NCI-H2196 treated with DMSO at 0.1 percent for 48 hours (cell line): ENCODE measurements around the gene PRPF6.

Source experiments
- DNase-seq: peaks from one replicate; lab custom pipeline; 2025; ENCODE audit not compliant: unreplicated experiment; lab: John Stamatoyannopoulos, UW

The PRPF6 gene

GRCh38 chr20:64045346-64046011, 64.5 kb downstream of the PRPF6 start:
- DNase-seq: no peak

GRCh38 chr20:64047046-64047389, 66.1 kb downstream of the PRPF6 start:
- no peak for DNase-seq

GRCh38 chr20:64047968-64048401, 67.1 kb downstream of the PRPF6 start:
- DNase-seq: no peak

- no peak for DNase-seq
Measured at GRCh38 chr20:64048402-64049044, 67.6 kb downstream of the PRPF6 start.

GRCh38 chr20:64049060-64049877, 68.3 kb downstream of the PRPF6 start, which contains the start of gene SOX18:
TSS of gene SOX18 (minus strand) at chr20:64049639. CDS start at chr20:64049516, 123 bp downstream.
- DNase-seq: no peak

DNA sequence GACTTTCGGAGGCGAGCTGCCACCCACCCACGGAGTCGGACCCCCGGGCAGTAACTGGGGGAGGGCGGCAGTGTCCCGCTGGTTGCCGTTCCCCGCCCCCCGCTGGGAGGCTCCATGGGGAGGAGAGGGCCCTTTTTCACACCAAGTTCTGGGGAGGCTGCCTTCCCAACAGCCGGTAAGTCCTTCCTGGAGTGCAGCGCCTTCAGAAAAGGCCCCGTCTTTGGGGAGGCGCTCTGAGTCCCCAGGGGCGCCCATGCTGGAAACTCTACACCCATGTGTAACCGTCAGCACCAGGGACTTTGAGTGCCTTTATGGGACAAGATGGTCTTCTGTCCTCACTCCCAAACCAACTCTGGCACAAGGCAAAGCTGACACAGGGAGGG, 68.9 kb downstream of the PRPF6 start:
- DNase-seq: no peak

GRCh38 chr20:64050261-64051032, 69.5 kb downstream of the PRPF6 start:
- DNase-seq: no peak

GRCh38 chr20:64051033-64051452, 70.1 kb downstream of the PRPF6 start:
- DNase-seq: no peak

DNA sequence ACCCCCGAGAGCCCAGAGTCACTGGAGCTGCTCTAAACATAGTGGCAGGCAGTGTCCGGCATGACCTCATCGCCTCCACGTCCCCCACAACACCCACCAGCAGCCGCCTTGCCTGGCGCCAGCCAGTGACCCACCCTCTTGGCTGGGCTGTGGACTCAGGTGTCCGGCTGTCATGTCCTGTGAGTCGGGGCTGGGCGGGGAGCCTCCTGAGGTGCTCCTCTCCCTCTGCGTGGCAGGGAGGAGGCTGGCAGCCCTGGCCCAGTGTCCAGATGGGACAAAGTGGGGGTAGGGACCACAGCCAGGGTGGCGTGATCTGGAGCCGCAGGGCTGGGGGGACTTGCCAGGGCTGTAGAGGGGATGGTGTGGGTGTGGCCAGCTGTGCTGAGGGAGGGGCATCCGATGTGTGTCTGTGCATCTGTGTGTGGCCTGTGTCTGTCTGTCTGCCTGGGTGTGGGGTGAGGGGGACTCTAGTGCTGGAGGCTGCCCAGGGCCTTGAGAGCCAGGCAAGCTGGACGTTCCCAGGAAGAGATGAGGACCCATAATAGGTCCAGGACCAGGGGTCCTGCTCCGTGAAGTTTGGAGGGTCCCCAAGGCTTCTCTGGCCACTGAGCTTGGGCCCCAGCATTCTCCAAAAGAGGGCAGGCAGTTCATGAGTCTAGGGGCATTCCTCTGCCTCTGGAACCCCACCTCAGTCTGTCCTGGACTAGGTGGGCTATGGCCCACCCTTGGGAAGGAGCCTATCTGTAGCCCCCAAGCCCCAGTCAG, 70.8 kb downstream of the PRPF6 start:
- no peak for DNase-seq

- DNase-seq: no peak
Measured at GRCh38 chr20:64052326-64052722, 71.4 kb downstream of the PRPF6 start.

- DNase-seq: no peak
Measured at GRCh38 chr20:64052987-64053840, 72.3 kb downstream of the PRPF6 start.

- no peak for DNase-seq
Measured at GRCh38 chr20:64053841-64054661, 73.1 kb downstream of the PRPF6 start.

DNA sequence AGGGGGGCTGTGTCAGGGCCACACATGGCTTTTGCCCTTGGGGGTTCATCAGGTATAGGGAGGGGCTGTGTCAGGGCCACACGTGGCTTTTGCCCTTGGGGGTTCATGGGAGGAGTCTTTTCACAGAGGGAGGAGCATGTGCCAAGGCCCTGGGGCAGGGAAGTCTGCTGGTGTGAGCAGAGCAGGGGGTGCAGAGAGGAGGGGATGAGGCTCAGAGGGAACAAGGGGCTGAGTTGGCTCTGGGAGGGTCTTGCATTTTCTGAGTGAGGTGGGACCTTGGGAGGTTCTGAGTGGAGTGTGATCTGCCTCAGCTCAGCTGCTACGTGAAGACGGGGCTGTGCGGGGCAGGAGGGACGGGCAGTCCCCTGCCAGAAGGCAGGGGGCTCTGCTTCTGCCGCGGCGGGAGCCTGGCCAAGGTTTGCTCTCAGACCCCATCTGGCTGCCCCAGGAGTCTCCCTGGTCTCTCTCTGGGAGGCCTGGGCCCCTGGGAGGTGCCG, 74.5 kb downstream of the PRPF6 start:
- no peak for DNase-seq

DNA sequence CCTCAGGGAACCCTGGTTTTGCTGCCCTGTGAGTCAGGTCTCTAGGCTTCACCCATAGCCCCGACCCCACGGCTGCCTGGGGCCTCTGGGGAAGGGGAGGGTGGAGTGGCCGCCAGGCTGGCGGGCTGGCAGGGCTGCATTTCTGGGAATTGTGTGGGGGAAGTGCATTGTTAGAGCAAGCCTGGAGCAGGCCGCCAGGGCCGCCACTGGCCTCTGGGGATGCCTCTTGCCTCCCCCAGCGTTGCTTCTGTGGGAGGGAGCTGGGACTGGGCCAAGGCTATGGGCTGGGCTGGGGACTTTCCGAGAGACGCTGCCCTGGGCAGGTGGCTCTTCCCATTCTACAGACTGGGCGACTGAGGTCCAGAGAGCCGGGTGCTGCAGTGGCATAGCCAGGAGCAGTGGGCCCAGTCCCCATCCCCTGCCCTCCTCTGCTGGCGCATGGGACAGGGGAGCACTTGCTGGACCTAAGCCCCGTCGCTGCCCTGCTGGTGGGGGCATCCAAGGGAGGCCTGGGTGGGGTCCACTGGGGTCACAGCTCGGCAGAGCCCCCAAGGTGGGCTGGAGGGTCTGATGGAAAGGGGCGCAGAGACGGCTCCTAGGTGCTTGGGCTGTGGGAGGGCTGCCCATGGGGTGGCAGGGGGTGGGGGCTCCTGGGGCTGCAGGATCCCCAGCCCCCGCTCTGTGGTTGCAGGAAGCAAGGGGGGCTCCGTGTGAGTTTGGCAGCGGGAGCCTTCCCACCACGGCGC, 75.1 kb downstream of the PRPF6 start:
- DNase-seq: no peak

- DNase-seq: no peak
Measured at GRCh38 chr20:64056639-64056888, 75.6 kb downstream of the PRPF6 start.

DNA sequence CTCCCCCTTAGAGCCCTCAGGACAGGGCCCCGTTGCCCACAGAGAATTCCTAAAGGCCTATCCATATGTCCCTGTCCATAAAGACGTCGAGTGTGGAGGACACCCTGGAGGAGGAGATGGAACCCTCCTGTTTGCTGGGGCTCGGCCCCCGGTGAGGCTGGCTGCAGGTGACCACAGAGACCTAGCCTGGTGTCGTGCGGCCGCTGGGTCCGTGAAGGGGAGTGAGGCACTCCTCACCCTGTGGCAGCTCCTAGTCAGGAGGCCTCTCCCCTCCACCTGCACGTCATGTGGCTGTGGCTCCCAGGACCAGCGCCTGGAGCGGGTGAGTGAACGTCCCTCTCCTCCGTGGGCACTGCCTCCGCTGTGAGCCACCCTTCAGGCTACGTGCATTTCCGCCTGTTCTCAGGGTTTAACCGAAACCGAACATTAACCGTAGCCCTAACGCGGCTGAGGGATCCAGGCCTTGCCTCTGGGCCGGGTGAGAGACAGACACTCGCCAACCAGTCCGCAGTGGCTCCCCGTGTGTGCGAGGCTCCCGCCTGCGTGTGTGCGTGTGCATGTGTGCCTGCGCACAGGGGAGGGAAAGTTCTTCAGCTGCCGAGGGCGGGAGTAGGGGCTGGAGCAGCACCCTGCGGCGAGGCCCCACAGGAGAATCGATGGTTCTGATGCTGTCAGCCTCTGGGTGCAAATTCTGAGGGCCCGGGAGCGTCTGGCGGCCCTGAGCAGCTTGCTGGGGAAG, 76.1 kb downstream of the PRPF6 start:
- no peak for DNase-seq
